Ishikawa (cell line): Measurements from ENCODE around the gene RXRB.

ENCODE experiments used
- CEBPB ChIP-seq: IDR thresholded peaks from 2 replicates; pipeline ENCODE4 v1.6.1; 2012
- CREB1 ChIP-seq: IDR thresholded peaks from 2 replicates; pipeline ENCODE4 v1.6.1; 2012; ENCODE audit warnings: low read depth
- EGR1 ChIP-seq: IDR thresholded peaks from 2 replicates; pipeline ENCODE4 v1.6.1; 2012
- EP300 ChIP-seq: IDR thresholded peaks from 2 replicates; pipeline ENCODE4 v1.6.1; 2012; ENCODE audit warnings: borderline replicate concordance
- FOXM1 ChIP-seq: IDR thresholded peaks from 2 replicates; pipeline ENCODE4 v1.6.1; 2012; ENCODE audit warnings: low read depth, borderline replicate concordance
- NFIC ChIP-seq: IDR thresholded peaks from 2 replicates; pipeline ENCODE4 v1.6.1; 2012
- RAD21 ChIP-seq: IDR thresholded peaks from 2 replicates; pipeline ENCODE4 v1.6.1; 2012; ENCODE audit warnings: low read depth
- TAF1 ChIP-seq: IDR thresholded peaks from 2 replicates; pipeline ENCODE4 v1.6.1; 2012; ENCODE audit warnings: low read depth, mild to moderate bottlenecking
- TCF12 ChIP-seq: IDR thresholded peaks from 2 replicates; pipeline ENCODE4 v1.6.1; 2012; ENCODE audit warnings: low read depth
- TEAD4 ChIP-seq: IDR thresholded peaks from 2 replicates; pipeline ENCODE4 v1.6.1; 2012
- USF1 ChIP-seq: IDR thresholded peaks from 2 replicates; pipeline ENCODE4 v1.6.1; 2012
- YY1 ChIP-seq: IDR thresholded peaks from 2 replicates; pipeline ENCODE4 v1.6.1; 2012; ENCODE audit warnings: low read depth
- ZBTB7A ChIP-seq: IDR thresholded peaks from 2 replicates; pipeline ENCODE4 v1.6.1; 2012; ENCODE audit warnings: low read depth
- TF ChIP-seq, protein P1 (sequence below): IDR thresholded peaks from 2 replicates; pipeline ENCODE4 v1.6.1; 2012
- TF ChIP-seq, protein P2 (sequence below): IDR thresholded peaks from 2 replicates; pipeline ENCODE4 v1.6.1; 2012; ENCODE audit warnings: low read depth, mild to moderate bottlenecking

RXRB gene

DNA sequence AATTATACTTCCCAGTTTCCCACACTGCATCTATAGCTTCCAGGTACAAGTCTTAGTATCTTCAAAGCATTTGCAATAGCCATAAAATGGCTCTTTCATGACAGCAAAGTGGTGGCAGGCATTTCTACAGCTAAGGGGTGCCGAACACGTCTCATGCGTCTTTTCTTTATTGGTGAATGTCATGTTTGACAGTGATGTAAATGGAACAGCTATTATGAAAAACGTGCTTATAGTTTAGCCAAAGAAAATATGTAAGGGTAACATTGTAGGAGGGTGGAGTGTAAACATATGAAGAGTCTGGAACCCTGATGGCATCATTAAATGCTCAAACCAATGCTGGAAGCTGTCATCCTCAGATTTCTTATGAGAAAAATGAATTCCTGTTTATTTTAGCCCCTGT is 46.1 kb downstream of the RXRB start:
- TF ChIP-seq USF1 (no peak), EGR1 (no peak), CEBPB (no peak), NFIC (no peak), CREB1 (no peak), TAF1 (no peak), ZBTB7A (no peak), RAD21 (no peak), TCF12 (no peak), FOXM1 (no peak), TEAD4 (no peak), YY1 (no peak), EP300 (no peak)
- TF ChIP-seq, protein P1, sequence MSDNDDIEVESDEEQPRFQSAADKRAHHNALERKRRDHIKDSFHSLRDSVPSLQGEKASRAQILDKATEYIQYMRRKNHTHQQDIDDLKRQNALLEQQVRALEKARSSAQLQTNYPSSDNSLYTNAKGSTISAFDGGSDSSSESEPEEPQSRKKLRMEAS = no peak
- TF ChIP-seq, protein P2, sequence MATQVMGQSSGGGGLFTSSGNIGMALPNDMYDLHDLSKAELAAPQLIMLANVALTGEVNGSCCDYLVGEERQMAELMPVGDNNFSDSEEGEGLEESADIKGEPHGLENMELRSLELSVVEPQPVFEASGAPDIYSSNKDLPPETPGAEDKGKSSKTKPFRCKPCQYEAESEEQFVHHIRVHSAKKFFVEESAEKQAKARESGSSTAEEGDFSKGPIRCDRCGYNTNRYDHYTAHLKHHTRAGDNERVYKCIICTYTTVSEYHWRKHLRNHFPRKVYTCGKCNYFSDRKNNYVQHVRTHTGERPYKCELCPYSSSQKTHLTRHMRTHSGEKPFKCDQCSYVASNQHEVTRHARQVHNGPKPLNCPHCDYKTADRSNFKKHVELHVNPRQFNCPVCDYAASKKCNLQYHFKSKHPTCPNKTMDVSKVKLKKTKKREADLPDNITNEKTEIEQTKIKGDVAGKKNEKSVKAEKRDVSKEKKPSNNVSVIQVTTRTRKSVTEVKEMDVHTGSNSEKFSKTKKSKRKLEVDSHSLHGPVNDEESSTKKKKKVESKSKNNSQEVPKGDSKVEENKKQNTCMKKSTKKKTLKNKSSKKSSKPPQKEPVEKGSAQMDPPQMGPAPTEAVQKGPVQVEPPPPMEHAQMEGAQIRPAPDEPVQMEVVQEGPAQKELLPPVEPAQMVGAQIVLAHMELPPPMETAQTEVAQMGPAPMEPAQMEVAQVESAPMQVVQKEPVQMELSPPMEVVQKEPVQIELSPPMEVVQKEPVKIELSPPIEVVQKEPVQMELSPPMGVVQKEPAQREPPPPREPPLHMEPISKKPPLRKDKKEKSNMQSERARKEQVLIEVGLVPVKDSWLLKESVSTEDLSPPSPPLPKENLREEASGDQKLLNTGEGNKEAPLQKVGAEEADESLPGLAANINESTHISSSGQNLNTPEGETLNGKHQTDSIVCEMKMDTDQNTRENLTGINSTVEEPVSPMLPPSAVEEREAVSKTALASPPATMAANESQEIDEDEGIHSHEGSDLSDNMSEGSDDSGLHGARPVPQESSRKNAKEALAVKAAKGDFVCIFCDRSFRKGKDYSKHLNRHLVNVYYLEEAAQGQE = no peak

GRCh38 chr6:33151050-33151449 is 49.4 kb downstream of the RXRB start:
- no peak for TF ChIP-seq FOXM1
- TF ChIP-seq, protein P1 = no peak
- TF ChIP-seq, protein P2 = no peak
- no peak for TF ChIP-seq RAD21
- no peak for TF ChIP-seq EGR1
- TF ChIP-seq NFIC = no peak
- TF ChIP-seq USF1 = no peak
- TF ChIP-seq TAF1 = no peak
- TF ChIP-seq EP300 = no peak
- TF ChIP-seq CREB1 = no peak
- TF ChIP-seq CEBPB = no peak
- no peak for TF ChIP-seq TEAD4
- no peak for TF ChIP-seq ZBTB7A
- no peak for TF ChIP-seq YY1
- TF ChIP-seq TCF12 = no peak

DNA sequence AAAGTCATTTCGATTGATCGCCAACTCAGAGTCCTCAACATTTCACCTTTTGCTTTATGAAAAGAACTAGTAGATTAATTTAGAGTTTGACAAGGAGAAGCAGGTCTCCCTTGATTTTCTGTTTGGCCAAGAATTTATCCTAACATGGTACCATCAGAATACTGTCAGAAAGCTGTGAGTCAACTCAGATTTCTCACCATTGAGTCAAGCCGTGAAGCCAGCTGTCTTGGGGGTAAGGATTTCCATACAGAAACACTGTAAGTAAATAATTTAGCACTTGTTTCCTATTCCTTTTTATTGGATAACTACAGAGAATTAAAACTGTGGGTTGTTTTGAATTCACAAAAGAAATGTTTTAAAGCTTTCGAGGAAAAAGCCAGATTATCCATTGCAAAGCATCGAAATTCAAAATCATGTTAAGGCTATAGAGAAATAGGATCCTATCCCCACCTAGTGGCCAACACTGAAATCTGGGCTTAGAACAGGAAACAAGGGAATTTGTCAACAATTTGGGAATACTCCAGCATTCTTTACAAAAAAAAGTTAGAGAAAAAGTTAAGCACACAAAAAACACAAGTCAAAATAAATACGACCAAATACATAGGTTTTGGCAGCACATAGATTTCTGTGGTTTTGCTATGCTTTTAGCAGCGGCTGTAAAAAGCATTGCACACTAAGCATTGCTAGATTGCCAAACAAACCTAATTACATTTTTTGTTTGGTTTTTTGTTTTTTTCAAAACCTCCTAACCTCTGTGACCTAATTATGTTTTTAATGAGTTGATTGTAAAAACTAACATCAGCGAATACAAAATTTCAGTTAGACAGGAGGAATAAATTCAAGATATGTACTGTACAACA is 52.4 kb downstream of the RXRB start:
- TF ChIP-seq CREB1 (no peak), RAD21 (peak; percentile 64)

DNA sequence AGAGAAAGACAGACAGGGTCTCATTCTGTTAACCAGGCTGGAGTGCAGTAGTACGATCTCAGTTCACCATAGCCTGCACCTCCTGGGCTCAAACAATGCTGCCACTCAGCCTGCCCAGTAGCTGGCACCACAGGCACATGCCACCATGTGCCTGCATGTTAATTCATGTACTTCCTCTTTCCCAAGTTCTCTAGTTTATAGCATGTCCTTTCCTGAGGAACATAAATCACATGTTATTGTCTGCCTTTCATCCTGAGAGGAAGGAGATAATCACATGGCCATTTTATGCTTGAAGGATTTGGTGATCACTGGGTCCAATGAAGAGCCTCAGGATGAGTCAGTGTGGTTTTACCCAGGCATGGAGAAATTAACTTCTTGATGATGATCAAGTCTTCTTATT is 56.1 kb downstream of the RXRB start:
- TF ChIP-seq TEAD4 (no peak), TAF1 (no peak), EP300 (no peak), YY1 (no peak), NFIC (no peak)
